ENCODE measurements around the gene NAPEPLD.

DNA sequence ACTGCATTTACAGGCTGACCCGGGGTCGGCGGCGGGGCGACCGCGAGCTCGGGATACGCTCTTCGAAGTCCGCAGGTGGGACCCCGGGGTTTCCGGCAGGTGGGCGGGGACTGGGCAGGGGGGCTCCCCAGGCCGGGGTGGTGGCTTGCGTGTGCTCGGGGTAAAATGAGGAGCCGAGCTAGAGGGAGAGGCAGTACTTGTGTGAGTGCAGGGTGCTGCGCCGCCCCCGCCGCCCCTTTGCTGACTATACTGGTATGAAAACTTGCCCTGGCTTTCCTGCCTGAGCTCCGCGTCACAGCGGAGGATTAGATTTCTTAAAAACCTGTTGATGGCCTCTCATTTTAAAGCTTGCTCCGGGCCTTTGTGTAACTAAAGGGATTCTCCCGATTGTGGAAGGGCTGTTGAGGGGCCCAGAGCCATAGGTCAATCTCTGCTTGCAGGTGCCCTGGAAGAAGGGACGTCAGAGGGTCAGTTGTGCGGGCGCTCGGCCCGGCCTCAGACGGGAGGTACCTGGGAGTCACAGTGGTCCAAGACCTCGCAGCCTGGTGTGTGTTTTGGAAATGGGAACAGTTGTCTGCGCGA, 73.5 kb downstream of the NAPEPLD start:
- TF ChIP-seq, protein P1, sequence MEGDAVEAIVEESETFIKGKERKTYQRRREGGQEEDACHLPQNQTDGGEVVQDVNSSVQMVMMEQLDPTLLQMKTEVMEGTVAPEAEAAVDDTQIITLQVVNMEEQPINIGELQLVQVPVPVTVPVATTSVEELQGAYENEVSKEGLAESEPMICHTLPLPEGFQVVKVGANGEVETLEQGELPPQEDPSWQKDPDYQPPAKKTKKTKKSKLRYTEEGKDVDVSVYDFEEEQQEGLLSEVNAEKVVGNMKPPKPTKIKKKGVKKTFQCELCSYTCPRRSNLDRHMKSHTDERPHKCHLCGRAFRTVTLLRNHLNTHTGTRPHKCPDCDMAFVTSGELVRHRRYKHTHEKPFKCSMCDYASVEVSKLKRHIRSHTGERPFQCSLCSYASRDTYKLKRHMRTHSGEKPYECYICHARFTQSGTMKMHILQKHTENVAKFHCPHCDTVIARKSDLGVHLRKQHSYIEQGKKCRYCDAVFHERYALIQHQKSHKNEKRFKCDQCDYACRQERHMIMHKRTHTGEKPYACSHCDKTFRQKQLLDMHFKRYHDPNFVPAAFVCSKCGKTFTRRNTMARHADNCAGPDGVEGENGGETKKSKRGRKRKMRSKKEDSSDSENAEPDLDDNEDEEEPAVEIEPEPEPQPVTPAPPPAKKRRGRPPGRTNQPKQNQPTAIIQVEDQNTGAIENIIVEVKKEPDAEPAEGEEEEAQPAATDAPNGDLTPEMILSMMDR (IDR thresholded peaks at IDR 0.05; ENCODE audit: insufficient read depth, low read depth, low read length), result no peak
- no peak for TF ChIP-seq EZH2 (IDR thresholded peaks at IDR 0.05; ENCODE audit: insufficient read depth, low read length)

All from astrocyte (in vitro differentiated cells and primary cell).